IMR-90 (cell line): ENCODE measurements around the gene CD300LD. TPM values are rescaled to one million over a fixed set of nuclear protein-coding genes. Genes with fewer than 3 reads are reported as not detected.

ENCODE experiments used
- ATAC-seq: fragments of 200-7000 bp; cut with Tn5 transposase; 2 replicates; pipeline ENCODE4 v1.9.1; 2020; ENCODE audit warnings: low read depth, mild to moderate bottlenecking, moderate library complexity
- BruUV-seq: library from RNA; stranded (reverse); fragments of 400-500 nt; replicated peaks from 2 replicates; lab custom pipeline; 2021; lab: Mats Ljungman, UMichigan
- CTCF ChIA-PET: fragments of 300-600 bp; formaldehyde crosslinking; extraction: SDS; loops from one replicate; lab custom pipeline; 2021; ENCODE audit warnings: antibody characterized with exemption; lab: Yijun Ruan, JAX
- POLR2A ChIA-PET: fragments of 300-600 bp; sonication (Branson Sonifier 250); formaldehyde crosslinking; loops from one replicate; lab custom pipeline; 2022; ENCODE audit warnings: antibody characterized with exemption; ENCODE audit not compliant: unreplicated experiment; lab: Charles Lee
- DNase-seq: peaks from one replicate; pipeline ENCODE4 v3.0.0; 2013
- H2AFZ ChIP-seq: replicated peaks from 2 replicates; pipeline ENCODE3; 2013; ENCODE audit warnings: low read length, mild to moderate bottlenecking; ENCODE audit not compliant: poor library complexity
- H2AK5ac ChIP-seq: 2 replicates; pipeline ENCODE4 v1.6.1; 2013; ENCODE audit warnings: low read depth, low read length, inconsistent platforms
- H2AK9ac ChIP-seq: replicated peaks from 2 replicates; pipeline ENCODE3; 2013; ENCODE audit warnings: mild to moderate bottlenecking, low read depth, low read length, moderate library complexity; ENCODE audit not compliant: poor library complexity
- H2BK120ac ChIP-seq: 2 replicates; pipeline ENCODE4 v1.6.1; 2013; ENCODE audit warnings: low read depth, low read length, inconsistent platforms
- H2BK15ac ChIP-seq: 3 replicates; pipeline ENCODE4 v1.6.1; 2013; ENCODE audit warnings: low read depth, low read length, inconsistent platforms
- H2BK20ac ChIP-seq: 2 replicates; pipeline ENCODE4 v1.6.1; 2013; ENCODE audit warnings: low read depth, mild to moderate bottlenecking, inconsistent platforms, low read length, moderate library complexity
- H2BK5ac ChIP-seq: 2 replicates; pipeline ENCODE4 v1.6.1; 2013; ENCODE audit warnings: mild to moderate bottlenecking, low read depth, low read length, inconsistent platforms; ENCODE audit not compliant: poor library complexity, severe bottlenecking
- H3K14ac ChIP-seq: replicated peaks from 2 replicates; pipeline ENCODE4 v1.6.1; 2013; ENCODE audit warnings: low read depth, low read length, inconsistent platforms
- H3K18ac ChIP-seq: 2 replicates; pipeline ENCODE4 v1.6.1; 2013; ENCODE audit warnings: low read depth, low read length, control low read depth
- H3K23ac ChIP-seq: 2 replicates; pipeline ENCODE4 v1.6.1; 2013; ENCODE audit warnings: low read depth, low read length, inconsistent platforms
- H3K27ac ChIP-seq: 2 replicates; pipeline ENCODE4 v1.5.1; 2013; ENCODE audit warnings: mild to moderate bottlenecking, control low read depth, low read length; ENCODE audit not compliant: insufficient read depth
- H3K27me3 ChIP-seq: 2 replicates; pipeline ENCODE4 v1.6.1; 2013; ENCODE audit warnings: low read length; ENCODE audit not compliant: control insufficient read depth, insufficient read depth
- H3K36me3 ChIP-seq: 2 replicates; pipeline ENCODE4 v1.6.1; 2013; ENCODE audit warnings: low read length, mixed read lengths; ENCODE audit not compliant: control insufficient read depth, insufficient read depth
- H3K4ac ChIP-seq: 2 replicates; pipeline ENCODE4 v1.6.1; 2013; ENCODE audit warnings: low read depth, low read length, inconsistent platforms
- H3K4me1 ChIP-seq: 2 replicates; pipeline ENCODE4 v1.6.1; 2013; ENCODE audit warnings: low read length, mixed read lengths; ENCODE audit not compliant: control insufficient read depth, insufficient read depth
- H3K4me2 ChIP-seq: 2 replicates; pipeline ENCODE4 v1.6.1; 2013; ENCODE audit warnings: low read depth, mild to moderate bottlenecking, control low read depth, low read length, moderate library complexity
- H3K4me3 ChIP-seq: 2 replicates; pipeline ENCODE4 v1.5.1; 2013; ENCODE audit warnings: low read depth, mild to moderate bottlenecking, control low read depth, low read length, moderate library complexity; ENCODE audit not compliant: insufficient read depth
- H3K56ac ChIP-seq: 2 replicates; pipeline ENCODE4 v1.6.1; 2013; ENCODE audit warnings: low read length, inconsistent platforms; ENCODE audit not compliant: insufficient read depth; ENCODE audit errors: extremely low read depth
- H3K79me1 ChIP-seq, 2 experiments: 2 replicates each; pipeline ENCODE4 v1.6.1; 2013; ENCODE audit warnings: low read length in 2 of 2, inconsistent platforms in 1 of 2, low read depth in 1 of 2
- H3K9ac ChIP-seq: 2 replicates; pipeline ENCODE4 v1.6.1; 2013; ENCODE audit warnings: low read depth, low read length, control low read depth
- H3K9me1 ChIP-seq: 2 replicates; pipeline ENCODE4 v1.6.1; 2013; ENCODE audit warnings: low read length, inconsistent platforms; ENCODE audit not compliant: insufficient read depth
- H3K9me3 ChIP-seq: 2 replicates; pipeline ENCODE4 v1.6.1; 2013; ENCODE audit warnings: low read length; ENCODE audit not compliant: control insufficient read depth, insufficient read depth
- H4K20me1 ChIP-seq: 2 replicates; pipeline ENCODE4 v1.6.1; 2013; ENCODE audit warnings: low read length, inconsistent platforms; ENCODE audit not compliant: insufficient read depth
- H4K5ac ChIP-seq: 2 replicates; pipeline ENCODE4 v1.6.1; 2013; ENCODE audit warnings: mild to moderate bottlenecking, low read depth, low read length, control low read depth
- H4K8ac ChIP-seq, 2 experiments: 2 replicates each; pipeline ENCODE4 v1.6.1; 2013; ENCODE audit warnings: low read depth in 2 of 2, low read length in 2 of 2, control low read depth in 1 of 2, inconsistent platforms in 1 of 2
- H4K91ac ChIP-seq: 2 replicates; pipeline ENCODE4 v1.6.1; 2013; ENCODE audit warnings: low read depth, low read length, inconsistent platforms; ENCODE audit not compliant: insufficient read depth
- FOS ChIP-seq: fragments of 150-350 bp; IDR thresholded peaks from 2 replicates; pipeline ENCODE4 v1.6.1; 2016; ENCODE audit warnings: low read depth, low read length
- MXI1 ChIP-seq: IDR thresholded peaks from 2 replicates; pipeline ENCODE4 v1.6.1; 2012; ENCODE audit warnings: low read depth, mild to moderate bottlenecking, low read length, moderate library complexity, borderline replicate concordance
- NFE2L2 ChIP-seq: fragments of 150-350 bp; IDR thresholded peaks from 2 replicates; pipeline ENCODE4 v1.6.1; 2016; ENCODE audit warnings: low read depth, mild to moderate bottlenecking, low read length
- WGBS, 2 experiments: methylation state at CpG; one replicate each; pipeline versions ENCODE4 v1.1.5 to v1.1.7; 2013; ENCODE audit warnings: missing lambda C conversion rate in 2 of 2; ENCODE audit not compliant: insufficient read length in 1 of 2; ENCODE audit errors: extremely low coverage in 2 of 2; 5-methylcytosine and 5-hydroxymethylcytosine counted together
- dilution Hi-C: fragments of 300-500 bp; cut with HindIII; formaldehyde crosslinking; loops from one replicate; pipeline ENCODE4 v1.14.3; 2018; ENCODE audit warnings: low sequenced_read_pairs; ENCODE audit not compliant: unreplicated experiment
- in situ Hi-C: fragments of 300-500 bp; cut with MboI; formaldehyde crosslinking; loops from 3 replicates; pipeline ENCODE4 v1.14.3; 2019; ENCODE audit warnings: low sequenced_read_pairs, inconsistent platforms, mixed read lengths
- intact Hi-C: fragments of 100-400 bp; cut with micrococcal nuclease; formaldehyde crosslinking; loops from 2 replicates; pipeline ENCODE4 v1.10.0; 2022
- polyA plus RNA-seq, 3 experiments: library from polyadenylated mRNA; depleted of rRNA; stranded (reverse); fragments of >200 nt; gene quantifications; 2 replicates each; pipeline ENCODE4 v1.2.3, GENCODE V29; 2012; ENCODE audit warnings: low replicate concordance in 1 of 3
- total RNA-seq: library from RNA; depleted of rRNA; stranded (reverse); fragments of >200 nt; gene quantifications from 2 replicates; pipeline ENCODE4 v1.2.3, GENCODE V29; 2012
- TF ChIP-seq, protein P1 (sequence below): fragments of 150-350 bp; IDR thresholded peaks from 2 replicates; pipeline ENCODE4 v1.6.1; 2017; ENCODE audit warnings: mild to moderate bottlenecking, antibody characterized with exemption, low read length, low read depth

CD300LD gene
- total and polyA plus RNA-seq, 2 of the 4 experiments (the other 2 are of a cell fraction): not detected

GRCh38 chr17:74637926-74638325, 45.8 kb upstream of the CD300LD start:
- CTCF ChIA-PET: no interaction called here
- Histone ChIP-seq H3K27me3 (no peaks in the 10 kb centered on the region), H3K4ac (no peak overlapping the region), H3K9me1 (no peaks in the 10 kb centered on the region), H2BK20ac (no peak overlapping the region), H4K91ac (no peak overlapping the region), H3K14ac (no peak overlapping the region), H4K20me1 (no peaks in the 10 kb centered on the region), H2BK5ac (no peak overlapping the region), H3K18ac (no peak overlapping the region), H3K4me2 (no peak overlapping the region), H3K27ac (no peak overlapping the region), H4K5ac (no peak overlapping the region), H3K4me3 (no peak overlapping the region), H2AFZ (no peak overlapping the region), H3K79me1 (no peaks in the 10 kb centered on the region), H2BK120ac (no peak overlapping the region), H2AK5ac (no peak overlapping the region), H3K4me1 (no peaks in the 10 kb centered on the region), H2AK9ac (no peak overlapping the region), H3K23ac (no peak overlapping the region), H3K9ac (no peak overlapping the region), H3K36me3 (no peaks in the 10 kb centered on the region), H3K56ac (no peak overlapping the region), H3K9me3 (no peaks in the 10 kb centered on the region), H2BK15ac (no peak overlapping the region), H4K8ac (no peak overlapping the region)
- POLR2A ChIA-PET: no interaction called here
- intact Hi-C loops: no loop called here
- DNase-seq (no peak), ATAC-seq (no peak)
- in situ Hi-C loops: no loop called here
- no TSS peak for BruUV-seq
- TF ChIP-seq NFE2L2 (no peak), FOS (no peak), MXI1 (no peak)
- TF ChIP-seq, protein P1, sequence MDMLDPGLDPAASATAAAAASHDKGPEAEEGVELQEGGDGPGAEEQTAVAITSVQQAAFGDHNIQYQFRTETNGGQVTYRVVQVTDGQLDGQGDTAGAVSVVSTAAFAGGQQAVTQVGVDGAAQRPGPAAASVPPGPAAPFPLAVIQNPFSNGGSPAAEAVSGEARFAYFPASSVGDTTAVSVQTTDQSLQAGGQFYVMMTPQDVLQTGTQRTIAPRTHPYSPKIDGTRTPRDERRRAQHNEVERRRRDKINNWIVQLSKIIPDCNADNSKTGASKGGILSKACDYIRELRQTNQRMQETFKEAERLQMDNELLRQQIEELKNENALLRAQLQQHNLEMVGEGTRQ: no peak
- dilution Hi-C loops: no loop called here
- WGBS, 2 experiments: 17% methylated on average over 1 of the region's 2 CpGs; no CpG with 5 or more reads in 1 of the 2 experiments
